Fibroblast of lung (primary cell): ENCODE results near the gene TFRC.

ENCODE experiments used
- EZH2 ChIP-seq: IDR thresholded peaks from 2 replicates; pipeline ENCODE4 v1.5.1; 2012; ENCODE audit warnings: low read length, control low read depth, mild to moderate bottlenecking; ENCODE audit errors: missing control alignments
- TF ChIP-seq, protein P1 (sequence below), 2 donors: IDR thresholded peaks in 1 of 2; conservative IDR thresholded peaks in 1 of 2; 1 replicate in 1 of 2; 2 replicates in 1 of 2; pipeline ENCODE4 v1.5.1; 2011 to 2012; ENCODE audit warnings: low read length in 2 of 2, control low read depth in 1 of 2, inconsistent platforms in 1 of 2, low read depth in 1 of 2, mild to moderate bottlenecking in 1 of 2

DNA sequence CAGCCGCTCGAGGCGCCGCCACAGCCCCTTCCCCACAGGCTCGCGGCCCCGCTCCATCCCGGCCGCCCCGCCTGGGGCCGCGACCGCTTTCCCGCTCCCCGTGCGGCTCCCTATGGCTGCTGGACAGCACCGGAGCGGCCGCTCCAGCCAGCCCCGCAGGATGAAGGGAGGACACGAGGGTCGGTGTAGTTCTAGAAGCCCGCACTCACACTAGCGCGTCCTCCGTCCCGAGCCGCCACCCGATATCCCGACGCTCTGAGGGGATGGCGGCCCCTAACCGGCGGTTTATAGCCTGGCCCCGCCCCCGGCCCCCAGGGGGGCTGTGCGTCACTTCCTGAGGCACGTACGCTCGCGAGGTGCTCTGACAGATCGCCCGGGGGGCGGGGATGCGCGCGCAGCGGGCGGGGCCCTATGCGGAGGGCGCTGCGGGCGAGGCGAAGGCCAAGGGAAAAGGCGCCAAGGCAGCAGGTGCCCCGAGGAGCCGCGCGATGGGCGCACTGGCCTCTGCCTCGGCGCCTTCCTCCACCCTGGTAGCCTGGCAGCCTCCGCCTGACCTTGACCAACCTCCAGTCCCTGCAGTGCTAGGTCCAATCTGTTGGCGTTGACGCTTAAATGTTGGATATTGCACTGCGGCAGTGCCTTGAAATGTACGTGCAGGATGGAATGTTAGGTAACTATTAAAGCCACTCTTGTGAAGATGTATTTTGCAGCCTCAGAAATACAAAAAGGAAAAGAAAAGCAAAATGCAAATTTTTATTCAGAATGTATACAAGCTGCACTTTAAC lies at the start of gene TFRC:
- TF ChIP-seq, protein P1, sequence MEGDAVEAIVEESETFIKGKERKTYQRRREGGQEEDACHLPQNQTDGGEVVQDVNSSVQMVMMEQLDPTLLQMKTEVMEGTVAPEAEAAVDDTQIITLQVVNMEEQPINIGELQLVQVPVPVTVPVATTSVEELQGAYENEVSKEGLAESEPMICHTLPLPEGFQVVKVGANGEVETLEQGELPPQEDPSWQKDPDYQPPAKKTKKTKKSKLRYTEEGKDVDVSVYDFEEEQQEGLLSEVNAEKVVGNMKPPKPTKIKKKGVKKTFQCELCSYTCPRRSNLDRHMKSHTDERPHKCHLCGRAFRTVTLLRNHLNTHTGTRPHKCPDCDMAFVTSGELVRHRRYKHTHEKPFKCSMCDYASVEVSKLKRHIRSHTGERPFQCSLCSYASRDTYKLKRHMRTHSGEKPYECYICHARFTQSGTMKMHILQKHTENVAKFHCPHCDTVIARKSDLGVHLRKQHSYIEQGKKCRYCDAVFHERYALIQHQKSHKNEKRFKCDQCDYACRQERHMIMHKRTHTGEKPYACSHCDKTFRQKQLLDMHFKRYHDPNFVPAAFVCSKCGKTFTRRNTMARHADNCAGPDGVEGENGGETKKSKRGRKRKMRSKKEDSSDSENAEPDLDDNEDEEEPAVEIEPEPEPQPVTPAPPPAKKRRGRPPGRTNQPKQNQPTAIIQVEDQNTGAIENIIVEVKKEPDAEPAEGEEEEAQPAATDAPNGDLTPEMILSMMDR (conservative IDR thresholded peaks at IDR 0.05 in 1 of 2, IDR thresholded peaks at IDR 0.05 in 1 of 2; ENCODE audit: low read depth in 1 of 2, low read length in 2 of 2) = no peak
- no peak for TF ChIP-seq EZH2
